GM21619 (cell line): ENCODE measurements around the gene FZD2.
"Not testable (repeated sequence)": the region's sequence is repeated elsewhere in the genome, so short reads cannot be mapped to it uniquely, and the experiment has no call there.

Experiments
- ATAC-seq: cut with Tn5 transposase; IDR thresholded peaks from one replicate; pipeline ENCODE4 v1.9.1; 2021; ENCODE audit not compliant: unreplicated experiment

FZD2 gene

GRCh38 chr17:44556832-44557606 lies at the start of gene FZD2:
Gene FZD2 (plus strand): TSS chr17:44557484. CDS start chr17:44557689, 205 bp downstream.
- no peak for ATAC-seq

- ATAC-seq, result not testable (repeated sequence)
These were observed 45.8 kb upstream of the FZD2 start for GRCh38 chr17:44511241-44512134.

- ATAC-seq, result no peak
These were observed 39.3 kb upstream of the FZD2 start for GRCh38 chr17:44518032-44518431.

- no peak for ATAC-seq
These were observed 34.2 kb upstream of the FZD2 start for GRCh38 chr17:44522883-44523671.

GRCh38 chr17:44523672-44523972 lies 33.7 kb upstream of the FZD2 start:
- ATAC-seq, result no peak

- no peak for ATAC-seq
These were observed 30.2 kb upstream of the FZD2 start for GRCh38 chr17:44527102-44527501.

- ATAC-seq, result no peak
These were observed 29.3 kb upstream of the FZD2 start for GRCh38 chr17:44527954-44528353.

GRCh38 chr17:44529864-44530263 lies 27.4 kb upstream of the FZD2 start:
- ATAC-seq, result no peak

GRCh38 chr17:44530896-44531418 lies 26.3 kb upstream of the FZD2 start:
- ATAC-seq, result no peak

- ATAC-seq, result no peak
These were observed 23.6 kb upstream of the FZD2 start for GRCh38 chr17:44533533-44534246.

GRCh38 chr17:44536090-44536953 lies 21.0 kb upstream of the FZD2 start:
- no peak for ATAC-seq

GRCh38 chr17:44537922-44538321 lies 19.4 kb upstream of the FZD2 start:
- not testable (repeated sequence) for ATAC-seq

GRCh38 chr17:44539673-44540072 lies 17.6 kb upstream of the FZD2 start:
- ATAC-seq, result no peak

GRCh38 chr17:44540246-44541084 lies 16.8 kb upstream of the FZD2 start:
- no peak for ATAC-seq

GRCh38 chr17:44541884-44542581 lies 15.3 kb upstream of the FZD2 start:
- ATAC-seq, result no peak

- no peak for ATAC-seq
These were observed 13.9 kb upstream of the FZD2 start for GRCh38 chr17:44543213-44543904.

GRCh38 chr17:44543905-44544523 lies 13.3 kb upstream of the FZD2 start:
- no peak for ATAC-seq
